GM15510 (cell line): ENCODE measurements around the gene HOXB7.

Experiments
- POLR2A ChIP-seq: IDR thresholded peaks from 3 replicates; pipeline ENCODE4 v1.6.1; 2011; ENCODE audit warnings: borderline replicate concordance; ENCODE audit not compliant: insufficient read length; ENCODE audit errors: extremely low read depth

HOXB7 gene

GRCh38 chr17:48592057-48592514 lies 18.7 kb downstream of the HOXB7 start:
- TF ChIP-seq POLR2A = no peak

GRCh38 chr17:48591255-48592056 lies 19.4 kb downstream of the HOXB7 start:
- TF ChIP-seq POLR2A = no peak

GRCh38 chr17:48590607-48591161 lies 20.1 kb downstream of the HOXB7 start:
- no peak for TF ChIP-seq POLR2A

GRCh38 chr17:48589831-48590606 lies 20.8 kb downstream of the HOXB7 start, which contains the start of gene HOXB3:
Gene HOXB3 (minus strand): TSS chr17:48590241. CDS start chr17:48552474, 37,767 bp downstream.
- TF ChIP-seq POLR2A = no peak

GRCh38 chr17:48589060-48589830 lies 21.6 kb downstream of the HOXB7 start:
- TF ChIP-seq POLR2A = no peak

- TF ChIP-seq POLR2A = no peak
These were observed 22.3 kb downstream of the HOXB7 start for GRCh38 chr17:48588528-48588927.

- TF ChIP-seq POLR2A = no peak
These were observed 22.8 kb downstream of the HOXB7 start for GRCh38 chr17:48588074-48588415.

GRCh38 chr17:48587276-48588073 lies 23.3 kb downstream of the HOXB7 start:
- TF ChIP-seq POLR2A = no peak

GRCh38 chr17:48586355-48587258 lies 24.2 kb downstream of the HOXB7 start:
- no peak for TF ChIP-seq POLR2A

- no peak for TF ChIP-seq POLR2A
These were observed 26.5 kb downstream of the HOXB7 start for GRCh38 chr17:48584223-48584741.

GRCh38 chr17:48583708-48584222 lies 27.1 kb downstream of the HOXB7 start:
- no peak for TF ChIP-seq POLR2A

- no peak for TF ChIP-seq POLR2A
These were observed 28.1 kb downstream of the HOXB7 start for GRCh38 chr17:48582750-48583069.

- TF ChIP-seq POLR2A = no peak
These were observed 30.9 kb downstream of the HOXB7 start for GRCh38 chr17:48579760-48580554.

- TF ChIP-seq POLR2A = no peak
These were observed 31.4 kb downstream of the HOXB7 start for GRCh38 chr17:48579471-48579759.
